ENCODE measurements around the gene SLC25A39.
"Not testable (repeated sequence)": the region's sequence is repeated elsewhere in the genome, so short reads cannot be mapped to it uniquely, and the experiment has no call there.

The SLC25A39 gene

DNA sequence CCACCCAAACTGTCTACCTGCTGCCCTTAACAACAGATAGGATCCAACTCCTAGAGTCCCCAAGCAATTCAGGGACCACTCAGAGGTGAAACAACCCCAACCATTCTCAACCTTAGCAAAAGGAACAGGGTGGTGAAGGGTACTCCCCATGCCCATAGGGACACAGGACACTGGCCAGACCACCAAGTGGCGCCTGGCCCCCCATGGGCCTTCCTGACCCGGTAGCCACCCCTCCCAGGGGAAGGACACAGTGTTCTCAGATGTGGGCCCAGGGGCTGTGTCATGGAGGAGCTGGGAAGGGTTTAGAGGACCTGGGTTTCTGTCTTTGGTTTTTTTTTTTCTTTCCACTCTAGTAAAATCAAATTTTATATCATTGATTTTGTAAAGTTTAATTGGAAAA is 9.7 kb upstream of the SLC25A39 start:
- no peak for TF ChIP-seq GATA1 (IDR thresholded peaks at IDR 0.05; ENCODE audit: low read depth, low read length)
- TF ChIP-seq POLR2A (IDR thresholded peaks at IDR 0.05; ENCODE audit: low read length) = no peak
- DNase-seq = no peak

DNA sequence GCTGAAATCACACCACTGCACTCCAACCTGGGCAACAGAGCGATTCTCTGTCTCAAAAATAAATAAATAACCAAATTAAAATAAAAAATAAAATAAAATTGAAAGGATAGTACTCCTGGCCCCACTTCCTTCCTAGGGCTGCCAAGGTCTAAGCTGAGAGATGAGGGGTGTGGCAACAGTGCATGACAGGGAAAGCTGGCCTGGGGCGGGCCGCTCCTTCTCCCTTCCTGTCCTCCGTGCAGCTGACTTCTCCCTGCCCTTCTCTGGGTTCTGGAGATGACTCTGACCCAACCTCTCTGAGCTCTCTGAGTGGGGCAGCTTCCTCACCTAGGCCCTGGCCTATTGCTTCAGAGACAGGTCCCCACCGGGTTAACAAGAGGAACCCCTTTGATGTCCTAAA is 8.7 kb upstream of the SLC25A39 start:
- no peak for DNase-seq
- TF ChIP-seq GATA1 (IDR thresholded peaks at IDR 0.05; ENCODE audit: low read depth, low read length) = no peak
- TF ChIP-seq POLR2A (IDR thresholded peaks at IDR 0.05; ENCODE audit: low read length) = no peak

DNA sequence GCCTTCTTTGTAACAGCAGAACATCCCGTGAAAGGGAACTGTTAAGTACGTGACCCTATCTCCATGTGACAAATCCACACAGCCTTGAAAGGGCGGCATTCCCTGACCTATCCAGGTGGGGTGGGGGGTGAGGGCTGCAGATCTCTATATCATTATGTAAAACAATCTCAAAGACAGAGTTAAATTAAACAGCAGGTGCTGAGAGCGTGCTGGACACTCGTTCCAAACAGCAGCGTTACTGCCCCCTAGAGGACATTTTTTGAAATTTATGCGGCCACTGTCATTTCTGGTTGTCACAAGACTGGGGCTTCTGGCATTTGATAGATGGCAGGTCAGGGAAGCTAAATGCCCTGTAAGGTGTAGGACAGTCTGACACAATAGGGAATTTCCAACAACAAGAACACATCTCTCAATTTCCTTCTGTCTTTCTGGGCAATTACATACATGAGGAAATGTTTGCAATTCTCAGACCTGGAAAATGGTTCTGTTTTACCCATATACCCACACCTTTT is 6.7 kb upstream of the SLC25A39 start:
- DNase-seq = peak; percentile 85 to 92
- TF ChIP-seq POLR2A (IDR thresholded peaks at IDR 0.05; ENCODE audit: low read length) (no peak), GATA1 (IDR thresholded peaks at IDR 0.05; ENCODE audit: low read depth, low read length) (no peak)

DNA sequence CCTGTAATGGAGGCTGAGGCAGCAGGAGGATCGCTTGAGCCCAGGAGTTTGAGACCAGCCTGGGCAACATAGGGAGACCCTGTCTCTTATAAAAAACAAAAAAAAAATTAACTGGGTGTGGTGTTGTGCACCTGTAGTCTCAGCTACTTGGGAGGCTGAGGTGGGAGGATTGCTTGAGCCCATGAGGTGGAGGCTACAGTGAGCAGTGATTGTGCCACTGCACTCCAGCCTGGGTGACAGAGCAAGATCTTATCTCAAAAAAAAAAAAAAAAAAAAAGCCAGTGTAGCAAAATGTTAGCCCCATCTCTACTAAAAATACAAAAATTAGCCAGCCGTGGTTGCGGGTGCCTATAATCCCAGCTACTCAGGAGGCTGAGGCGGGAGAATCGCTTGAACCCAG is 5.6 kb upstream of the SLC25A39 start:
- peak; percentile 54 to 61 for DNase-seq

DNA sequence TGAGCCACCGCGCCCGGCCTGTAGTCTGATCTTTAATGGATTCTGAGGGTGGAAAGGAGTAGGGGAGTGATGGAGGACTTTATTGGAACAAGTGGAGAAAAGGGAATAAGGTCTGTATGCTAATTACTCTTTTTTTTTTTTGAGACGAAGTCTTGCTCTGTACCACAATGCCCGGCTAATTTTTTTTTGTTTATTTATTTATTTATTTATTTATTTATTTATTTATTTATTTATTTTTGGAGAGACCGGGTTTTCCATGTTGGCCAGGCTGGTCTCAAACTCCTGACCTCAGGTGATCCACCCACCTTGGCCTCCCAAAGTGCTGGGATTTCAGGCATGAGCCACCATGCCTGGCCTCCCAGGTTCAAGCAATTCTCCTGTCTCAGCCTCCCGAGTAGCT is 4.9 kb upstream of the SLC25A39 start:
- not testable (repeated sequence) for DNase-seq

DNA sequence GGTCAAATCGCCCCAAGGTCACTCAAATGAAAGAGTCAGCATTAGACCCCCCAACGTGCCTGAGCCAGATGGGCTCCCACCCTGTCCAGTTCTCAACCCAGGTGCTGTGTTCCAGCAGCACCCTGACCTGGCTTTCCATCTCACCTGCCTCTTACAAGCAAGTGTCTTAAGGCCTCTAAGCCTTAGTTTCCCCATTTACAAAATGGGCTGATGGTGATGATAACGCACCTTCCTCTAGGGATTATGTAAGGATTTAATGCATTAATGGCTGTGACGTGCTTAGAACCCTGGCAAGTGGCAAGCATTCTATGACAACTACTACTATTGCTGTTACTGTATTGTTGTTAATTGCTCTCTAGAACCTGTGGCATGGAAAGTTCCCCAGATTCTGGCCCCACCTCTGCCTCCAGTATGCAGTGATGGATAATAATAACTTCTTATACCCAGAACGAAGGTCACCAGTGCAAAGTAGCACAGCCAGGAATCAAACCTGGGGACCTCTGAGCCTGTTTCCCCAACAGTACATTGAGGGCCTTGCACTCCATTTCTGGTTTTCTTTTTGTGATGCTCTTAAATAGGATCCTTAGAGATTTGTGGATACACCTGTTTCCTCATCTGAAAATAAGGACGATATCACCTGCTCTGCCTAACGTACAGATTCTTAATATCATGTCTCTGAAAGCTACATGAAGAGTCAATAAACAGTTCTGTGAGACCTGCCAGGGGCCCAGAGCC is 3.3 kb upstream of the SLC25A39 start:
- TF ChIP-seq GATA1 (IDR thresholded peaks at IDR 0.05; ENCODE audit: low read depth, low read length) (no peak), POLR2A (IDR thresholded peaks at IDR 0.05; ENCODE audit: low read length) (peak; percentile 2)
- DNase-seq = no peak

DNA sequence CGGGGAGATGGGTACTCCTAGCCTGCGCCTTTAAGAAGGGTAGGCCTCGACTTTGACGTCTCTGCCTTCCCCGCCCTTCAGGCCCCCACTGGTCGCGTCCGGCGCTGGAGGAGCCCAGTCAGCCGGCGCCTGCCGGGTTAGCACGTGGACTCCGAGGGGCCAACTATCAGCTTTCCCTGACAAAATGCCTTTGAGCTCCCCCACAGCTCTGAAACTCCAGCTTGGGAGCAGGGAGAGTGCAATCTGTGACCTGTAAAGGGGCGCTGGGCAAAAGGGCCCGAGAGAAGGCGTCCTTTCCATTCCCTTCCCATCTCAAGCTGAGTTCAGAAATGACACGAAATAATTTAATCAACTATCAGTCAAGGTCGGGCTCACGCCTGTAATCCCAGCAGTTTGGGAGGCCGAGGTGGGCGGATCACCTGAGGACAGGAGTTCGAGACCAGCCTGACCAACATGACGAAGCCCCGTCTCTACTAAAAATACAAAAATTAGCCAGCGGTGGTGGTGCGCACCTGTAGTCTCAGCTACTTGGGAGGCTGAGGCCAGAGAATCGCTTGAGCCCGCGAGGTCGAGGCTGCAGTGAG is 2.3 kb upstream of the SLC25A39 start:
- TF ChIP-seq GATA1 (IDR thresholded peaks at IDR 0.05; ENCODE audit: low read depth, low read length) = no peak
- TF ChIP-seq POLR2A (IDR thresholded peaks at IDR 0.05; ENCODE audit: low read length) = no peak
- DNase-seq = peak; percentile 96 to 97

DNA sequence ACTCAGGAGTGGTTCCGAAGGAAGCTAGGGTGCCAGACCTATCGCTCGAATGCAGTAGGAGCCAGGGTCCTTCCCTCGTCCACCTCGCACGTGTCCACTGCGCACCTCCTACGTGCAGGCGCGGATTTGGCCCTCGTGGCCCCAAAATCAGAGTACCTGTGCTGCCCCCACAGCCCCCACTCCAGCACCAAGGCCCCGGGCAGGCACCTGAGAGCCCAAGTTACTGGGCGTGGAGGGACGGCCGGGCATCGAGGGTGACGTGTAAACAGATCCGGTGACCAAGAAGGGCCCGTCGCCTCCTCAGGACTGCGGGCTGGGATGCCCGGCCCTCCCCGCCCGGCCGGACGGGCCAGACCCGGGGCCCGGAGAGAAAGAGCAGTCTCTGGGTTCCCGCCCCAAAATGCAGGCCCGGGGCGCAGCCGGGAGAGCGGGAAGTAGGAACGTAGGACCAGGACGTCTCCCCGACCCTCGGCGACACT is 492 bp downstream of the SLC25A39 start:
- no peak for TF ChIP-seq GATA1 (IDR thresholded peaks at IDR 0.05; ENCODE audit: low read depth, low read length)
- no peak for TF ChIP-seq POLR2A (IDR thresholded peaks at IDR 0.05; ENCODE audit: low read length)
- peak; percentile 63 to 69 for DNase-seq

DNA sequence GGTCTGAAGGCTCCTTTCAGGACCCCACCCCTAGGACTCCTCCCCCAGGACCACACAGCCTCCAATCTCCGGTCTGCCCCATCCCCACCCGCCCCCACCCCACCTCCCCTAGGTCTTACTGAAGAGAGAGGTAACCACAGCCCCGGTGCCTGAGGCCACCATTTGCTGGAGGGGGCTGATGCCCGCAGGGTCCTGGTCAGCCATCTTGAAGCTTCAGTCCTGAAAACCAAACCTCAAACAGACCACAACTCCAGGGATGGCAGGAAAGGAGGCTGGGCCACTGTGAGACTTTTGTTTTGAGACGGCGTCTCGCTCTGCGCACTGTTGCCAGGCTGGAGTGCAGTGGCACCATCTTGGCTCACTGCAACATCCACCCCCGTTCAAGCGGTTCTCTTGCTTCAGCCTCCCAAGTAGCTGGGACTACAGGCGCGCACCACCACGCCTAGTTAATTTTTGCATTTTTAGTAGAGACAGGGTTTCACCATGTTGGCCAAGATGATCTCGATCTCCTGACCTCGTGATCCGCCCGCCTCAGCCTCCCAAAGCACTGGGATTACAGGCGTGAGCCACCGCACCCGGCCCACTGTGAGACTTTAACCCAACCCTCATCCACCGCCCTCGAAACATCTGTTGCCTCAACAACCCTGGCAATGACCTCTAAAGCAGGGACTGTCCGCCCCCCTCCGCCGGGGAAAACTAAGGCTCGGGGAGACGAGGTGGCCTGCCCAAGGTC is 1.1 kb downstream of the SLC25A39 start:
- TF ChIP-seq POLR2A (IDR thresholded peaks at IDR 0.05; ENCODE audit: low read length) (no peak), GATA1 (IDR thresholded peaks at IDR 0.05; ENCODE audit: low read depth, low read length) (no peak)
- DNase-seq = peak; percentile 65 to 69

DNA sequence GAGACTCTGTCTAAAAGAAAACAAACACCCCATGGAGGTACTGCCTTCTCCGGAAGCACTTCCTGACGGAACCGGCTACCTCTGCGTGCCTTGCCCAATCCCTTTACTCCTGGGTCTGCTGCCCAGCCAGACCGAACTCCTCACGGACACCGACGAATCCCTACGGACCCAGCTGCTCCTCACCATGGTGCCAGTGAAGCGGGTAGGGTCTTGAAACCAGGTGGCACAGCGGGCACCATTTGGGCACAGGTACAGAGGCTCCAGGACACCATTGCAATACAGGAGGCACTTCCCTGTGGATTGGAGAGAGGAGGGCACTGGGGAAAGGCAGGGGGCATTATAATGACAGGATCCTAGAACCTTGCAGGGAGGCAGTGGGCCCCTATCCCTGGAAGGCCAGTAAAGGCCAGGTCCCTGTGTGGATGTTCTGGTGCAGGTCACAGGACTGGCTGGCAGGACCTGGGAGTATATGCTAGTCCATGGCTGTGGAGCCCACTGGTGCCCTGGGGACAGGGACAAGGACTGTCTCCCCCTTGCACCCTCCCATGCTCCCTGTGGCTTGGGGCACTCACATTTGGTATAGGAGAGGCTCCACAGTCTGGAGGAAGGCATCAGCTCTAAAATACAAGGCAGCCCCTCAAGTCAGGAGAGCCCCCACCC is 2.3 kb downstream of the SLC25A39 start:
- TF ChIP-seq POLR2A (IDR thresholded peaks at IDR 0.05; ENCODE audit: low read length) = no peak
- no peak for TF ChIP-seq GATA1 (IDR thresholded peaks at IDR 0.05; ENCODE audit: low read depth, low read length)
- no peak for DNase-seq

DNA sequence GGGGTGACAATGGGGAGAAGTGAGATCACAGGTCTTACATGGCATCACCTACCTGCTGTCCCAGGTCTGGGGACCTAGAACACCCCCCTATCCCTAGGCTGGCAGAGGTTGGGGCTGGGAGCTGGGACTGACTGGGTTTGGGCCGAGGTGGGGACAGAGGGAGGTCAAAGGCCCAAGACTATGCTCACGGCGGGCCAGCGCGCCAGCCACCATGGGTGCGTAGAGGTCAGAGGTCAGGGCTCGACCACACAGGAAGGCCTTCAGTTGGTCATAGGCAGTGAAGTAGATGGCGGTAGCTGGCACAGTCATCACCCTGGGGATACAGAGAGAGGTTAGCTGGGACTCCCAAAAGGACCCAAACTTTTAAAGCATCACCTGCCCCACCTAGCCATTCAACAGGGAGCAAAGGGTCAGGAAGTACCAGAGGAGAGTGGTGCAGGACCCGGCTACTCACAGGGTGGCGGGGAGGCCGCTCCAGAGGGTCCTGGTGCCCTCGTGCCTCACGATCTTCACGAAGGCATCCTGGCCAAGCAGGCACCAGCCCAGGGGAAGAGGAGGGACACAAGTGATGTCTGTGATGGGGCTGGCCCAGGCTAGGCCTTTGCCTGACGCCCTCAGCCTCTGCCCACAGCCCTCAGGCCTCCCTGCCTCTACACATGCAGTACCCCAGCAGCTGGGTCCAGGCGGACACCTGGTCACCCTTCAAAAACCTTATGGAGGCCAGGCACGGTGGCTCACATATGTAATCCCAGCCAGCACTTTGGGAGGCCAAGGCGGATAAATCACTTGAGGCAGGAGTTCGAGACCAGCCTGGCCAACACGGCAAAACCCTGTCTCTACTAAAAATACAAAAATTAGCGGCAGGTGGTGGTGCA is 3.1 kb downstream of the SLC25A39 start:
- DNase-seq = no peak
- no peak for TF ChIP-seq GATA1 (IDR thresholded peaks at IDR 0.05; ENCODE audit: low read depth, low read length)
- no peak for TF ChIP-seq POLR2A (IDR thresholded peaks at IDR 0.05; ENCODE audit: low read length)

DNA sequence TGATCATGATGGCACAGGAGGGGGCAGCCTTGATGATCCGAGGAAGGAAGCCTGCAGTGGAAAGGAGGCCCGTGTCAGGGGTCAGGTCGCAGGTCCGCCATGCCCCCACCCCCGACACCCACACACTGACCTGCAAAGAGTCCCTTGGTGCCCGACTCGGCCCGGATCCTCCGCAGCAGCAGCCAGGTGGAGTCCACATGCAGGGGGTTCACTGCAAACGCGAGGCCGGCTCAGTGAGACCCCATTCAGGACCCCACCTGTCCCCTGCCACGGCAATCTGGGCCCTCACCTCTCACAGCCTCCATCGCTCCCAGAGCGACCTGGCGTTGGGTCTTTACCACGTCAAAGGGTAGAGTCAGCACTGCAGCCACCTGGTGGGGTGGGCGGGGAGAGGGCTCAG is 4.6 kb downstream of the SLC25A39 start:
- TF ChIP-seq GATA1 (IDR thresholded peaks at IDR 0.05; ENCODE audit: low read depth, low read length) = no peak
- TF ChIP-seq POLR2A (IDR thresholded peaks at IDR 0.05; ENCODE audit: low read length) = no peak
- no peak for DNase-seq

All from erythroblast (primary cell).